ENCODE measurements around the gene ERN1. TPM values are rescaled to one million over a fixed set of nuclear protein-coding genes. Genes with fewer than 3 reads are reported as not detected.
A peak's percentile ranks its signal among the peaks of the same experiment; 100 is the strongest.

Gene ERN1
- total and polyA plus RNA-seq, 2 of the 13 experiments (the other 11 are each of a cell fraction or from before 2014, with no cell fraction given): 6.0 to 12.7 TPM

DNA sequence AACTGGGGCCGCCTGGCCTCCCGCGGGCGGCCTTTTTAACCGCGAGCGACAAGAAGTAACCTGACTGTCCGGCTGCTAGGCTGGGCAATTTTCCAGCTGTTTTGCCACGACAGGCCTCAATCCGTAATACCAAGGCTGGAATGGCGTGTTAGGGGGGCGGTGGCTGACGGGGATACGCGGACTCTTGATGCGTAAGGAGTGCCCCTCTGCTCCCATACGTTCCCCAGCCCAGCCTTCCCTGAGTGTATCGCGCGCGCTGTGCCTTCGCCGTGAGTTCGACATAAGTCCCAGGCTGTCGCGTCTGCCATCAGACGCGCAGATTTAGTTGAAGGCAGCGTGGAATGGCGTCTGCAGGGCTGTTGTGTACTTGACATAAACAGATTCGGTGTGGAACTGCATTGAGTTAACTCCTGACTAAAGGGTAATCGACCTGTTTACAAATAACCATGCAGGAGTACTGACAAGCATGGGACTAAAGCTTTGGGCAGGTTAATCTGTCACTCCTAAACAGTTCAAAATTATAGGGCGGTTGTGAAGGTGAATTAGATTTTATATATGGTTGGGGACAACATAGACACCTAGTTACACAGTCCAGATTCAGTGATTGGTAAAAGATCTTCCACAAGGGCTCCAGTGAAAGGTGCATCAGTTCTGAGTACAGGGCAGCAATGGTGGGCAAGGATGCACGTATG lies 16.6 kb upstream of the ERN1 start (continued):
- TF ChIP-seq ZNF180 (CRISPR knock-in tag; IDR thresholded peaks at IDR 0.05; ENCODE audit: borderline replicate concordance, low read depth) (no peak), GPN1 (CRISPR knock-in tag; IDR thresholded peaks at IDR 0.05; ENCODE audit: borderline replicate concordance) (no peak), HOXA7 (CRISPR knock-in tag; IDR thresholded peaks at IDR 0.05) (peak; percentile 89; the same call in 1 of the 2 replicates), REXO4 (CRISPR knock-in tag; IDR thresholded peaks at IDR 0.05; ENCODE audit: borderline replicate concordance) (no peak), MED1 (CRISPR knock-in tag; IDR thresholded peaks at IDR 0.05) (peak; percentile 6), MZF1 (CRISPR knock-in tag; IDR thresholded peaks at IDR 0.05; ENCODE audit: borderline replicate concordance) (no peak), KMT2B (CRISPR knock-in tag; IDR thresholded peaks at IDR 0.05) (no peak; the same call in 1 of the 2 replicates), ZNF781 (CRISPR knock-in tag; IDR thresholded peaks at IDR 0.05; ENCODE audit: borderline replicate concordance, not compliant biosample characterization) (no peak), SP4 (CRISPR knock-in tag; IDR thresholded peaks at IDR 0.05) (no peak; the same call in 1 of the 2 replicates), TBP (CRISPR knock-in tag; IDR thresholded peaks at IDR 0.05) (no peak), ZNF30 (CRISPR knock-in tag; IDR thresholded peaks at IDR 0.05) (no peak), XBP1 (CRISPR knock-in tag; IDR thresholded peaks at IDR 0.05) (no peak), ZNF564 (CRISPR knock-in tag; IDR thresholded peaks at IDR 0.05) (peak; percentile 36; the same call in 1 of the 2 replicates), ZNF766 (CRISPR knock-in tag; IDR thresholded peaks at IDR 0.05; ENCODE audit: borderline replicate concordance) (no peak), ZNF256 (CRISPR knock-in tag; conservative IDR thresholded peaks at IDR 0.05) (no peak), RNF2 (conservative IDR thresholded peaks at IDR 0.05; ENCODE audit: low read depth) (no peak), POLR2A (IDR thresholded peaks at IDR 0.05; ENCODE audit: insufficient read depth in 1 of 2, low read depth in 2 of 2, low read length in 2 of 2) (peak in 1 of 2 experiments; percentile 63; a peak in 3 of 4 replicates)
- TF ChIP-seq, protein P1, sequence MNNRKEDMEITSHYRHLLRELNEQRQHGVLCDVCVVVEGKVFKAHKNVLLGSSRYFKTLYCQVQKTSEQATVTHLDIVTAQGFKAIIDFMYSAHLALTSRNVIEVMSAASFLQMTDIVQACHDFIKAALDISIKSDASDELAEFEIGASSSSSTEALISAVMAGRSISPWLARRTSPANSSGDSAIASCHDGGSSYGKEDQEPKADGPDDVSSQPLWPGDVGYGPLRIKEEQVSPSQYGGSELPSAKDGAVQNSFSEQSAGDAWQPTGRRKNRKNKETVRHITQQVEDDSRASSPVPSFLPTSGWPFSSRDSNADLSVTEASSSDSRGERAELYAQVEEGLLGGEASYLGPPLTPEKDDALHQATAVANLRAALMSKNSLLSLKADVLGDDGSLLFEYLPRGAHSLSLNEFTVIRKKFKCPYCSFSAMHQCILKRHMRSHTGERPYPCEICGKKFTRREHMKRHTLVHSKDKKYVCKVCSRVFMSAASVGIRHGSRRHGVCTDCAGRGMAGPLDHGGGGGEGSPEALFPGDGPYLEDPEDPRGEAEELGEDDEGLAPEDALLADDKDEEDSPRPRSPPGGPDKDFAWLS (CRISPR knock-in tag; IDR thresholded peaks at IDR 0.05; ENCODE audit: borderline replicate concordance): 0 out of 2 replicates have a peak, but pooled peaks have one; percentile 86
- TF ChIP-seq, protein P2, sequence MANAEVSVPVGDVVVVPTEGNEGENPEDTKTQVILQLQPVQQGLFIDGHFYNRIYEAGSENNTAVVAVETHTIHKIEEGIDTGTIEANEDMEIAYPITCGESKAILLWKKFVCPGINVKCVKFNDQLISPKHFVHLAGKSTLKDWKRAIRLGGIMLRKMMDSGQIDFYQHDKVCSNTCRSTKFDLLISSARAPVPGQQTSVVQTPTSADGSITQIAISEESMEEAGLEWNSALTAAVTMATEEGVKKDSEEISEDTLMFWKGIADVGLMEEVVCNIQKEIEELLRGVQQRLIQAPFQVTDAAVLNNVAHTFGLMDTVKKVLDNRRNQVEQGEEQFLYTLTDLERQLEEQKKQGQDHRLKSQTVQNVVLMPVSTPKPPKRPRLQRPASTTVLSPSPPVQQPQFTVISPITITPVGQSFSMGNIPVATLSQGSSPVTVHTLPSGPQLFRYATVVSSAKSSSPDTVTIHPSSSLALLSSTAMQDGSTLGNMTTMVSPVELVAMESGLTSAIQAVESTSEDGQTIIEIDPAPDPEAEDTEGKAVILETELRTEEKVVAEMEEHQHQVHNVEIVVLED (CRISPR knock-in tag; IDR thresholded peaks at IDR 0.05; ENCODE audit: borderline replicate concordance): no peak
- TF ChIP-seq, protein P3, sequence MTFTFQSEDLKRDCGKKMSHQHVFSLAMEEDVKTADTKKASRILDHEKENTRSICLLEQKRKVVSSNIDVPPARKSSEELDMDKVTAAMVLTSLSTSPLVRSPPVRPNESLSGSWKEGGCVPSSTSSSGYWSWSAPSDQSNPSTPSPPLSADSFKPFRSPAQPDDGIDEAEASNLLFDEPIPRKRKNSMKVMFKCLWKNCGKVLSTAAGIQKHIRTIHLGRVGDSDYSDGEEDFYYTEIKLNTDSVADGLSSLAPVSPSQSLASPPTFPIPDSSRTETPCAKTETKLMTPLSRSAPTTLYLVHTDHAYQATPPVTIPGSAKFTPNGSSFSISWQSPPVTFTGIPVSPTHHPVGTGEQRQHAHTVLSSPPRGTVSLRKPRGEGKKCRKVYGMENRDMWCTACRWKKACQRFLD (CRISPR knock-in tag; IDR thresholded peaks at IDR 0.05; ENCODE audit: borderline replicate concordance): no peak
- TF ChIP-seq, protein P4, sequence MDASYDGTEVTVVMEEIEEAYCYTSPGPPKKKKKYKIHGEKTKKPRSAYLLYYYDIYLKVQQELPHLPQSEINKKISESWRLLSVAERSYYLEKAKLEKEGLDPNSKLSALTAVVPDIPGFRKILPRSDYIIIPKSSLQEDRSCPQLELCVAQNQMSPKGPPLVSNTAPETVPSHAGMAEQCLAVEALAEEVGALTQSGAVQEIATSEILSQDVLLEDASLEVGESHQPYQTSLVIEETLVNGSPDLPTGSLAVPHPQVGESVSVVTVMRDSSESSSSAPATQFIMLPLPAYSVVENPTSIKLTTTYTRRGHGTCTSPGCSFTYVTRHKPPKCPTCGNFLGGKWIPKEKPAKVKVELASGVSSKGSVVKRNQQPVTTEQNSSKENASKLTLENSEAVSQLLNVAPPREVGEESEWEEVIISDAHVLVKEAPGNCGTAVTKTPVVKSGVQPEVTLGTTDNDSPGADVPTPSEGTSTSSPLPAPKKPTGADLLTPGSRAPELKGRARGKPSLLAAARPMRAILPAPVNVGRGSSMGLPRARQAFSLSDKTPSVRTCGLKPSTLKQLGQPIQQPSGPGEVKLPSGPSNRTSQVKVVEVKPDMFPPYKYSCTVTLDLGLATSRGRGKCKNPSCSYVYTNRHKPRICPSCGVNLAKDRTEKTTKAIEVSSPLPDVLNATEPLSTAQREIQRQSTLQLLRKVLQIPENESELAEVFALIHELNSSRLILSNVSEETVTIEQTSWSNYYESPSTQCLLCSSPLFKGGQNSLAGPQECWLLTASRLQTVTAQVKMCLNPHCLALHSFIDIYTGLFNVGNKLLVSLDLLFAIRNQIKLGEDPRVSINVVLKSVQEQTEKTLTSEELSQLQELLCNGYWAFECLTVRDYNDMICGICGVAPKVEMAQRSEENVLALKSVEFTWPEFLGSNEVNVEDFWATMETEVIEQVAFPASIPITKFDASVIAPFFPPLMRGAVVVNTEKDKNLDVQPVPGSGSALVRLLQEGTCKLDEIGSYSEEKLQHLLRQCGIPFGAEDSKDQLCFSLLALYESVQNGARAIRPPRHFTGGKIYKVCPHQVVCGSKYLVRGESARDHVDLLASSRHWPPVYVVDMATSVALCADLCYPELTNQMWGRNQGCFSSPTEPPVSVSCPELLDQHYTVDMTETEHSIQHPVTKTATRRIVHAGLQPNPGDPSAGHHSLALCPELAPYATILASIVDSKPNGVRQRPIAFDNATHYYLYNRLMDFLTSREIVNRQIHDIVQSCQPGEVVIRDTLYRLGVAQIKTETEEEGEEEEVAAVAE (CRISPR knock-in tag; IDR thresholded peaks at IDR 0.05; ENCODE audit: borderline replicate concordance): no peak; the same call in 1 of the 2 replicates

Data from HepG2 (cell line).